Measurements from ENCODE around the gene CCDC88A.
"Not testable (repeated sequence)": the region's sequence is repeated elsewhere in the genome, so short reads cannot be mapped to it uniquely, and the experiment has no call there.

Gene CCDC88A

DNA sequence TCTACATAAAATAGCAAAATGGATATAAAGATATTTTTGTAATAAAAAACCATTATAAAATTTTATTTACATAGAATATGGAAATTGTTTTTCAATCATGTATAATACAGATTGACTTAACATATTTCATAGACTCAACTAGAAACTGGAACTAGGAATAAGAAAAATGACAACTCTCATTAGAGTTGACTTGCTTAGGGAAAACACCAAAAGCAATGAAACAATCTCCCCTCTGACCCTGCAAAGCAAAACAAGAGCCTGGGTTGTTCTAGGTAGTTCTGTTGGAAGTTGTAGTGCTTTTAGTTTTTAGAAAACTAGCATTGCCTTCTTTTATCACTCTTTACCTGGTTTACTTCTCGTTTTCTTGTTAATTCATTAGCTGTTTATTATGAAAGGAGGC, 118.4 kb downstream of the CCDC88A start:
- no peak for TF ChIP-seq CTCF (IDR thresholded peaks at IDR 0.05; ENCODE audit: insufficient read depth, low read length, missing control alignments)
- POLR2A ChIA-PET = no interaction called here
- DNase-seq (ENCODE audit: low read depth, low spot score) = no peak
- CTCF ChIA-PET = no interaction called here
- H3K4me3 ChIP-seq (ENCODE audit: low read depth, low read length) = no peak overlapping the region

- no peak for DNase-seq (ENCODE audit: low read depth, low spot score)
- TF ChIP-seq CTCF (IDR thresholded peaks at IDR 0.05; ENCODE audit: insufficient read depth, low read length, missing control alignments) = no peak
- ChIA-PET POLR2A (no interaction called here), CTCF (no interaction called here)
- H3K4me3 ChIP-seq (ENCODE audit: low read depth, low read length) = no peak overlapping the region
Observed at GRCh38 chr2:55296393-55296792, 123.3 kb downstream of the CCDC88A start.

DNA sequence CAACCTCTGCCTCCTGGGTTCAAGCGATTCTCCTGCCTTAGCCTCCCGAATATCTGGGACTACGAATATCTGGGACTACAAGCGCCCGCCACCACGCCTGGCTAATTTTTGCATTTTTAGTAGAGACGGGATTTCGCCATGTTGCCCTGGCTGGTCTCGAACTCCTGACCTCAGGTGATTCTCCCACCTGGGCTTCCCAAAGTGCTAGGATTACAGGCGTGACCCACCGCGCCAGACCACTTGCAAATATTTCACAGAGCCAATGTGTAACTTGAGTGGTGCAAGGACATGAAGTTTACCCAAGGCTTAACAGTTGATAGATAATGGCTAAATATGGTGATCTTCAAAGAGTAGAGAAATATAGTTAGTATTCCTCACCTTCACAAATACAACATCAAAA, 136.6 kb downstream of the CCDC88A start:
- DNase-seq (ENCODE audit: low read depth, low spot score) = no peak
- ChIA-PET POLR2A (no interaction called here), CTCF (no interaction called here)
- no peak overlapping the region for H3K4me3 ChIP-seq (ENCODE audit: low read depth, low read length)
- no peak for TF ChIP-seq CTCF (IDR thresholded peaks at IDR 0.05; ENCODE audit: insufficient read depth, low read length, missing control alignments)

GRCh38 chr2:55282110-55282917, 137.3 kb downstream of the CCDC88A start:
- TF ChIP-seq CTCF (IDR thresholded peaks at IDR 0.05; ENCODE audit: insufficient read depth, low read length, missing control alignments) = no peak
- DNase-seq (ENCODE audit: low read depth, low spot score) = peak; percentile 29
- peak overlapping the region; percentile 78 for H3K4me3 ChIP-seq (ENCODE audit: low read depth, low read length)
- ChIA-PET CTCF (interaction anchor here (1.0 kb wide), 1 partner anchor 153 kb away, joined by 3 read pairs; no protein-coding TSS in a partner anchor), POLR2A (no interaction called here)

DNA sequence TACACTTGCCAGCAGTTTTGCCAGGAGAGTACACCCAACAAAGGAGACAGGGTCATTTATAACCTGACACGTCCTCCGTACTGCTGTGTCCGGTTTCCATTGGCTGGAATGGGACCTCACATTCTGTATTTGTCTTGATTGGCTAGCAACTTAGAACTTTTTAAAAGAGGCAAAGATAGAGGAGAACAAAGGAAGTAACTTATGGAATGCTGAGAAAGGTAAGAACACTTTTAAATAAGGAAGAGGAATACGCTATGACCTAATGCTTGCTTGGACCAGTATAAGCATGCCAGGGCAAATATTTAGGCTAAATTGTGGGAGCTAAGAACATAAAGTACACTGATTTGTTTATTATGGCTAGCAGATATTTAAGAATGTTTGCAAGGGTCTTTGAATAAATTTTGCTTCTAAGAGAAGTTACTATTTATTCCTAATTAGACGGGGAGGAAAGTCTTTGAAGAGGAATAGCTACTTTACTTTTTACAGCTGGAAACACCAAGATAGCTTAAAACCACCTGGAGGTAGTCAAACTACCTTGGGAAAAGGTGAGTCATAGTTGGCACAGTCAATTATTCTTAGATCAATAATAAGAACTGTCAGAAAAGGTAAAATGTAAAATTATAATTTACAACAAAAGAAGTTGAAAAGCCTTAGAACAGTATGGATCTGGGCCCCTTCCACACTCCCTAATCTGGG, 138.7 kb downstream of the CCDC88A start:
- CTCF ChIA-PET = interaction anchor here (1.5 kb wide), 1 partner anchor 10 kb away, joined by 4 read pairs; no protein-coding TSS in a partner anchor
- DNase-seq (ENCODE audit: low read depth, low spot score); H3K4me3 ChIP-seq (ENCODE audit: low read depth, low read length); POLR2A ChIA-PET: not testable (repeated sequence)

DNA sequence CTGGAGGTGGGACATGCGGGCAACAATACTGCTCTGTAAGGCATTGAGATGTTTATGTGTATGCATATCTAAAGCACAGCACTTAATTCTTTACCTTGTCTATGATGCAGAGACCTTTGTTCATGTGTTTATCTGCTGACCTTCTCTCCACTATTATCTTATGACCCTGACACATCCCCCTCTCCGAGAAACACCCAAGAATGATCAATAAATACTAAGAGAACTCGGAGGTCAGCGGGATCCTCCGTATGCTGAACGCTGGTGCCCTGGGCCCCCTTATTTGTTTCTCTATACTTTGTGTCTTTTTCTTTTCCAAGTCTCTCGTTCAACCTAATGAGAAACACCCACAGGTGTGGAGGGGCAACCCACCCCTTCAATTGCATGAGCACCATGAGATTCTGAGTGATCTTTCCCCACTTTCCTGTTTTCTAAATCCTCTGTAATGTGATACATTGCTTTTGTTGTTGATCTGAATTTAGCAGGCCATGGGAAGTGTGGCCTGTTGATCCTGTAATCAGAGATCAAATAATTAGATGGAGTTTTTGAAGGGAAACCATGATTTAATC, 139.7 kb downstream of the CCDC88A start:
- POLR2A ChIA-PET; H3K4me3 ChIP-seq (ENCODE audit: low read depth, low read length); DNase-seq (ENCODE audit: low read depth, low spot score): not testable (repeated sequence)
- CTCF ChIA-PET = interaction anchor here (1.5 kb wide), 1 partner anchor 9 kb away, joined by 4 read pairs; no protein-coding TSS in a partner anchor

DNA sequence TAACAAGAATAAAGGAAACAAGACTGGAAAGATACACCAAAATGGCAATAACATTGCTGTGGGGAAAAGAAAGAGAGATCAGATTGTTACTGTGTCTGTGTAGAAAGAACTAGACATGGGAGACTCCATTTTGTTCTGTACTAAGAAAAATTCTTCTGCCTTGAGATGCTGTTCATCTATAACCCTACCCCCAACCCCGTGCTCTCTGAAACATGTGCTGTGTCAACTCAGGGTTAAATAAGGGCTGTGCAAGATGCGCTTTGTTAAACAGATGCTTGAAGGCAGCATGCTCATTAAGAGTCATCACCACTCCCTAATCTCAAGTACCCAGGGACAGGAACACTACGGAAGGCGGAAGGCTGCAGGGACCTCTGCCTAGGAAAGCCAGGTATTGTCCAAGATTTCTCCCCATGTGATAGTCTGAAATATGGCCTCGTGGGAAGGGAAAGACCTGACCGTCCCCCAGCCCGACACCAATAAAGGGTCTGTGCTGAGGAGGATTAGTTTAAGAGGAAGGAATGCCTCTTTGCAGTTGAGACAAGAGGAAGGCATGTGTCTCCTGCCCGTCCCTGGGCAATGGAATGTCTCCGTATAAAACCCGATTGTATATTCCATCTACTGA, 140.3 kb downstream of the CCDC88A start:
- CTCF ChIA-PET; DNase-seq (ENCODE audit: low read depth, low spot score); H3K4me3 ChIP-seq (ENCODE audit: low read depth, low read length); POLR2A ChIA-PET: not testable (repeated sequence)

All from AG04449 (cell line).